HepG2 (cell line): Measurements from ENCODE around the gene MAP3K14. TPM values are rescaled to one million over a fixed set of nuclear protein-coding genes. Genes with fewer than 3 reads are reported as not detected.

Source experiments
- BCL3 ChIP-seq: sonication (generic); formaldehyde crosslinking; IDR thresholded peaks from 2 replicates; pipeline ENCODE4 v1.5.1; 2020; ENCODE audit warnings: mild to moderate bottlenecking, missing genetic modification reagents, moderate library complexity
- FUBP1 ChIP-seq: sonication (generic); formaldehyde crosslinking; IDR thresholded peaks from 2 replicates; pipeline ENCODE4 v1.5.1; 2020; ENCODE audit warnings: missing genetic modification reagents, mild to moderate bottlenecking, borderline replicate concordance
- HNRNPUL1 ChIP-seq: fragments of 200-400 bp; formaldehyde crosslinking; IDR thresholded peaks from 2 replicates; pipeline ENCODE4 v1.6.1; 2017; ENCODE audit warnings: low read depth, mild to moderate bottlenecking, low read length, moderate library complexity
- IRF9 ChIP-seq: sonication (generic); formaldehyde crosslinking; IDR thresholded peaks from 2 replicates; pipeline ENCODE4 v1.8.0; 2022; ENCODE audit warnings: missing genetic modification reagents, mild to moderate bottlenecking, borderline replicate concordance
- KDM6A ChIP-seq: IDR thresholded peaks from 2 replicates; pipeline ENCODE4 v1.6.1; 2016; ENCODE audit warnings: low read depth
- RCOR2 ChIP-seq: IDR thresholded peaks from 2 replicates; pipeline ENCODE4 v1.6.1; 2016; ENCODE audit warnings: missing biosample characterization, missing genetic modification reagents
- SP1 ChIP-seq, 2 experiments: fragments of 450-650 bp in 1 of 2; sonication (generic) in 1 of 2; formaldehyde crosslinking in 1 of 2; IDR thresholded peaks; 2 replicates each; pipeline versions ENCODE4 v1.4.0 to v1.6.1; 2016 to 2020; ENCODE audit warnings: missing genetic modification reagents in 1 of 2
- YY1 ChIP-seq: IDR thresholded peaks from 2 replicates; pipeline ENCODE4 v1.6.1; 2011; ENCODE audit warnings: low read length, low read depth, moderate library complexity, mild to moderate bottlenecking; ENCODE audit not compliant: insufficient read depth, insufficient replicate concordance
- ZBTB4 ChIP-seq: sonication (generic); formaldehyde crosslinking; IDR thresholded peaks from 2 replicates; pipeline ENCODE4 v1.4.0; 2020; ENCODE audit warnings: missing genetic modification reagents, mild to moderate bottlenecking, borderline replicate concordance
- ZNF274 ChIP-seq: sonication (generic); formaldehyde crosslinking; IDR thresholded peaks from 2 replicates; pipeline ENCODE4 v1.5.1; 2020; ENCODE audit warnings: mild to moderate bottlenecking, missing genetic modification reagents
- ZNF318 ChIP-seq: sonication (generic); formaldehyde crosslinking; IDR thresholded peaks from 2 replicates; pipeline ENCODE4 v1.4.0; 2020; ENCODE audit warnings: mild to moderate bottlenecking, missing genetic modification reagents
- ZNF432 ChIP-seq: sonication (generic); formaldehyde crosslinking; IDR thresholded peaks from 2 replicates; pipeline ENCODE4 v1.5.0; 2020; ENCODE audit warnings: missing genetic modification reagents, mild to moderate bottlenecking, borderline replicate concordance
- polyA plus RNA-seq, 8 experiments: library from polyadenylated mRNA; depleted of rRNA in 3 of 8; stranded (reverse) in 7 of 8; unstranded in 1 of 8; fragments of >200 nt; fragmentation: Illumina TruSeq in 4 of 8; extraction: Trizol in 4 of 8; gene quantifications; 2 replicates each; pipeline versions ENCODE4 v1.2.1 to v1.2.3, GENCODE V29; 2011 to 2016; ENCODE audit warnings: low read depth in 4 of 8, missing spikeins in 1 of 8, mixed read lengths in 1 of 8; ENCODE audit not compliant: insufficient read depth in 1 of 8
- total RNA-seq, 5 experiments: library from RNA; depleted of rRNA; stranded (reverse); fragments of >200 nt; fragmentation: Illumina TruSeq; extraction: Trizol; gene quantifications; 2 replicates each; pipeline ENCODE4 v1.2.3, GENCODE V29; 2016; ENCODE audit warnings: low read depth in 1 of 5

The MAP3K14 gene
- total and polyA plus RNA-seq, 2 of the 13 experiments (the other 11 are each of a cell fraction or from before 2014, with no cell fraction given) = 2.6 TPM

- TF ChIP-seq ZNF318 (CRISPR knock-in tag) (no peak), HNRNPUL1 (no peak), YY1 (peak; percentile 43), FUBP1 (CRISPR knock-in tag) (no peak), RCOR2 (no peak), ZBTB4 (CRISPR knock-in tag) (no peak), ZNF432 (CRISPR knock-in tag) (no peak), BCL3 (peak; percentile 74), ZNF274 (CRISPR knock-in tag) (no peak), KDM6A (CRISPR knock-in tag) (no peak), IRF9 (CRISPR knock-in tag) (no peak), SP1 (IDR thresholded peaks at IDR 0.05) (no peak), SP1 (CRISPR knock-in tag; IDR thresholded peaks at IDR 0.05) (no peak)
Measured at GRCh38 chr17:45316434-45317110, at the start of gene MAP3K14 (continued).
